Measurements from ENCODE around the gene IFNL4. TPM values are rescaled to one million over a fixed set of nuclear protein-coding genes. Genes with fewer than 3 reads are reported as not detected.

The IFNL4 gene
- total RNA-seq, 4 donors from 2014 or later = not detected

- no peak for TF ChIP-seq CTCF (IDR thresholded peaks at IDR 0.05; ENCODE audit: low read depth)
Observed at GRCh38 chr19:39200803-39201115, 47.9 kb downstream of the IFNL4 start.

GRCh38 chr19:39200066-39200802 is 48.4 kb downstream of the IFNL4 start:
- TF ChIP-seq CTCF (IDR thresholded peaks at IDR 0.05; ENCODE audit: low read depth) = no peak

- no peak for TF ChIP-seq CTCF (IDR thresholded peaks at IDR 0.05; ENCODE audit: low read depth)
Observed at GRCh38 chr19:39199025-39199424, 49.6 kb downstream of the IFNL4 start.

GRCh38 chr19:39197808-39198207 is 50.8 kb downstream of the IFNL4 start:
- no peak for TF ChIP-seq CTCF (IDR thresholded peaks at IDR 0.05; ENCODE audit: low read depth)

GRCh38 chr19:39196860-39197562 is 51.6 kb downstream of the IFNL4 start, which contains the start of gene NCCRP1:
TSS of gene NCCRP1 (plus strand) at chr19:39196964. CDS start at chr19:39196983, 19 bp downstream.
- no peak for TF ChIP-seq CTCF (IDR thresholded peaks at IDR 0.05; ENCODE audit: low read depth)

GRCh38 chr19:39196320-39196719 is 52.3 kb downstream of the IFNL4 start:
- TF ChIP-seq CTCF (IDR thresholded peaks at IDR 0.05; ENCODE audit: low read depth) = no peak

Other genes starting within 250 kb of the IFNL4 start
- gene FBXO27, start 216.3 kb downstream of the IFNL4 start, total RNA-seq = 10 to 100 TPM in 2 of 4 donors, 1 to 10 TPM in 2; 5.4 to 20.5 (median 8.7) TPM
- gene ACP7, start 164.5 kb downstream of the IFNL4 start, total RNA-seq = not detected
- 1 to 10 TPM; 4.0 to 4.8 (median 4.6) TPM for gene PAK4, start 123.1 kb downstream of the IFNL4 start, total RNA-seq
- not detected for gene NCCRP1, start 51.9 kb downstream of the IFNL4 start, total RNA-seq
- not detected for gene SYCN, start 44.6 kb downstream of the IFNL4 start, total RNA-seq
- gene IFNL3, start 3.9 kb downstream of the IFNL4 start, total RNA-seq = not detected
- gene IFNL2, start 19.5 kb upstream of the IFNL4 start, total RNA-seq = not detected
- not detected for gene IFNL1, start 47.6 kb upstream of the IFNL4 start, total RNA-seq
- 1 to 10 TPM in 1 of 4 donors, under 1 TPM in 3; 0.33 to 1.0 (median 0.82) TPM for gene LRFN1, start 72.0 kb upstream of the IFNL4 start, total RNA-seq
- gene GMFG, start 87.2 kb upstream of the IFNL4 start, total RNA-seq = 10 to 100 TPM; 33.9 to 75.1 (median 43.2) TPM
- 10 to 100 TPM; 45.9 to 83.8 (median 49.4) TPM for gene SAMD4B, start 93.6 kb upstream of the IFNL4 start, total RNA-seq
- 10 to 100 TPM; 24.3 to 32.4 (median 30.2) TPM for gene PAF1, start 142.2 kb upstream of the IFNL4 start, total RNA-seq
- 10 to 100 TPM; 23.1 to 28.9 (median 26.4) TPM for gene MED29, start 142.5 kb upstream of the IFNL4 start, total RNA-seq
- 100 to 1,000 TPM in 2 of 4 donors, 10 to 100 TPM in 2; 76.9 to 156 (median 95.5) TPM for gene ZFP36, start 158.0 kb upstream of the IFNL4 start, total RNA-seq
- gene PLEKHG2, start 163.8 kb upstream of the IFNL4 start, total RNA-seq = 10 to 100 TPM in 2 of 4 donors, 1 to 10 TPM in 2; 7.9 to 19.4 (median 10.0) TPM
- 1,000 to 10,000 TPM; 1,086 to 2,005 (median 1,454) TPM for gene RPS16, start 187.1 kb upstream of the IFNL4 start, total RNA-seq
- 10 to 100 TPM; 41.7 to 87.4 (median 59.6) TPM for gene SUPT5H, start 196.7 kb upstream of the IFNL4 start, total RNA-seq
- 10 to 100 TPM; 31.9 to 50.1 (median 38.6) TPM for gene TIMM50, start 232.0 kb upstream of the IFNL4 start, total RNA-seq